ENCODE data around the gene UPP1.

DNA sequence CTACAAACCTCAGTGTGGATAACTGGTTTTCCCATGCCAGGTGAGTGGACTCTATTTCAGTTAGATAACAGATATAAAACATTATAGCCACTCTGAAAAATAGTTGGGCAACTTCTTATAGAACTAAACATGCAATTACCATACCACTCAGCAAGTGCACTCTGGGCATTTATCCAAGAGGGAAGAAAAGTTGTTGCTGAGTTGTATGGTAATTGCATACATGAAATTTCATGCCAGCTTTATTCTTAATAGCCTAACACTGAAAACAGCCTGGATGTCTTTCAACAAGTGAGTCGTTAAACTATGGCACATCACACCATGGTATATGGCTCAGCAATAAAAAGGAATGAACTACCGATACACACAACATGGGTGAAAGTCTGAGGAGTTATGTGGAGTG is 10.6 kb upstream of the UPP1 start:
- TF ChIP-seq POLR2A (IDR thresholded peaks at IDR 0.05) (no peak), POLR2AphosphoS5 (IDR thresholded peaks at IDR 0.05; ENCODE audit: insufficient read depth in 1 of 2, low read depth in 1 of 2) (no peak)
- TF ChIP-seq, protein P1, sequence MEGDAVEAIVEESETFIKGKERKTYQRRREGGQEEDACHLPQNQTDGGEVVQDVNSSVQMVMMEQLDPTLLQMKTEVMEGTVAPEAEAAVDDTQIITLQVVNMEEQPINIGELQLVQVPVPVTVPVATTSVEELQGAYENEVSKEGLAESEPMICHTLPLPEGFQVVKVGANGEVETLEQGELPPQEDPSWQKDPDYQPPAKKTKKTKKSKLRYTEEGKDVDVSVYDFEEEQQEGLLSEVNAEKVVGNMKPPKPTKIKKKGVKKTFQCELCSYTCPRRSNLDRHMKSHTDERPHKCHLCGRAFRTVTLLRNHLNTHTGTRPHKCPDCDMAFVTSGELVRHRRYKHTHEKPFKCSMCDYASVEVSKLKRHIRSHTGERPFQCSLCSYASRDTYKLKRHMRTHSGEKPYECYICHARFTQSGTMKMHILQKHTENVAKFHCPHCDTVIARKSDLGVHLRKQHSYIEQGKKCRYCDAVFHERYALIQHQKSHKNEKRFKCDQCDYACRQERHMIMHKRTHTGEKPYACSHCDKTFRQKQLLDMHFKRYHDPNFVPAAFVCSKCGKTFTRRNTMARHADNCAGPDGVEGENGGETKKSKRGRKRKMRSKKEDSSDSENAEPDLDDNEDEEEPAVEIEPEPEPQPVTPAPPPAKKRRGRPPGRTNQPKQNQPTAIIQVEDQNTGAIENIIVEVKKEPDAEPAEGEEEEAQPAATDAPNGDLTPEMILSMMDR (IDR thresholded peaks at IDR 0.05) = no peak
